ENCODE results near the gene A4GALT.

DNA sequence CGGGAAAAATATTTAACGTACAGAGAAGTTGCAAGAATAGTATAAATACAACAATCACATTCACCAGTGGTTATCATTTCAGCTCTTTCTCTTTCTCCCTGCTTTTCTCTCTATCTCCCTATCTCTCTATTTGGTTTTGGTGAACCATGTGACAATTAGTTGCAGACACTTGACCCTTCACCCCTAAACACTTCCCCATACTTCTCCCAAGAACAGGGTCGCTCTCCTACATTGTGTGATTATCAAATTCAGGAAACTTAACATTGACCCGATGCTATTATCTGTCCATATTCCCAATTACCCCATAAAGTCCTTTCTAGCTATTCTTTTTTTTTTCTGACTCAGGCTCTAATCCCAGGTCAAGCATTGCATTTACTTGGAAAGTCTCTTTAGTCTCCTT lies 66.7 kb downstream of the A4GALT start:
- TF ChIP-seq POLR2AphosphoS5 (IDR thresholded peaks at IDR 0.05; ENCODE audit: insufficient read depth, low read depth, low read length): no peak
- TF ChIP-seq, protein P1, sequence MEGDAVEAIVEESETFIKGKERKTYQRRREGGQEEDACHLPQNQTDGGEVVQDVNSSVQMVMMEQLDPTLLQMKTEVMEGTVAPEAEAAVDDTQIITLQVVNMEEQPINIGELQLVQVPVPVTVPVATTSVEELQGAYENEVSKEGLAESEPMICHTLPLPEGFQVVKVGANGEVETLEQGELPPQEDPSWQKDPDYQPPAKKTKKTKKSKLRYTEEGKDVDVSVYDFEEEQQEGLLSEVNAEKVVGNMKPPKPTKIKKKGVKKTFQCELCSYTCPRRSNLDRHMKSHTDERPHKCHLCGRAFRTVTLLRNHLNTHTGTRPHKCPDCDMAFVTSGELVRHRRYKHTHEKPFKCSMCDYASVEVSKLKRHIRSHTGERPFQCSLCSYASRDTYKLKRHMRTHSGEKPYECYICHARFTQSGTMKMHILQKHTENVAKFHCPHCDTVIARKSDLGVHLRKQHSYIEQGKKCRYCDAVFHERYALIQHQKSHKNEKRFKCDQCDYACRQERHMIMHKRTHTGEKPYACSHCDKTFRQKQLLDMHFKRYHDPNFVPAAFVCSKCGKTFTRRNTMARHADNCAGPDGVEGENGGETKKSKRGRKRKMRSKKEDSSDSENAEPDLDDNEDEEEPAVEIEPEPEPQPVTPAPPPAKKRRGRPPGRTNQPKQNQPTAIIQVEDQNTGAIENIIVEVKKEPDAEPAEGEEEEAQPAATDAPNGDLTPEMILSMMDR (IDR thresholded peaks at IDR 0.05; ENCODE audit: extremely low read depth in 1 of 2, insufficient read depth in 1 of 2, low read depth in 1 of 2, low read length in 2 of 2): no peak
- no peak for TF ChIP-seq POLR2A (IDR thresholded peaks at IDR 0.05; ENCODE audit: low read depth, low read length)
- no peak for TF ChIP-seq EZH2 (IDR thresholded peaks at IDR 0.05; ENCODE audit: borderline replicate concordance, low read depth, low read length, severe bottlenecking)
- no peak for TF ChIP-seq MYC (IDR thresholded peaks at IDR 0.05; ENCODE audit: low read depth, low read length)
- TF ChIP-seq GATA2 (IDR thresholded peaks at IDR 0.05; ENCODE audit: insufficient read depth, insufficient read length, low read depth, low read length): no peak
- no peak for TF ChIP-seq JUN (IDR thresholded peaks at IDR 0.05; ENCODE audit: borderline replicate concordance, insufficient read depth, insufficient read length, low read depth)
